Brain microvascular endothelial cell (primary cell): Measurements from ENCODE around the gene BIK.

ENCODE experiments used
- DNase-seq: peaks from one replicate; pipeline ENCODE4 v3.0.0-alpha.2; 2020
- H3K27ac ChIP-seq: fragments of 250-450 bp; sonication (Bioruptor Pico); 2 replicates; pipeline ENCODE4 v1.5.1; 2020; ENCODE audit warnings: mild to moderate bottlenecking, moderate library complexity
- H3K27me3 ChIP-seq: fragments of 250-450 bp; sonication (Bioruptor Pico); replicated peaks from 2 replicates; pipeline ENCODE4 v1.5.1; 2020; ENCODE audit warnings: mild to moderate bottlenecking
- H3K36me3 ChIP-seq: fragments of 250-450 bp; sonication (Bioruptor Pico); replicated peaks from 2 replicates; pipeline ENCODE4 v1.5.1; 2020; ENCODE audit warnings: mild to moderate bottlenecking
- H3K4me3 ChIP-seq: 2 replicates; pipeline ENCODE4 v1.5.1; 2011; ENCODE audit warnings: low read depth, mild to moderate bottlenecking, control low read depth, low read length, moderate library complexity
- in situ Hi-C: cut with HindIII; loops from 2 replicates; pipeline ENCODE4 v1.10.0; 2017; ENCODE audit warnings: low sequenced_read_pairs, low pct_ligation_motif_present
- TF ChIP-seq, protein P1 (sequence below): IDR thresholded peaks from 2 replicates; pipeline ENCODE4 v1.5.1; 2011; ENCODE audit warnings: low read depth, mild to moderate bottlenecking, moderate library complexity, low read length, control low read depth, inconsistent platforms; ENCODE audit errors: missing control alignments

BIK gene

DNA sequence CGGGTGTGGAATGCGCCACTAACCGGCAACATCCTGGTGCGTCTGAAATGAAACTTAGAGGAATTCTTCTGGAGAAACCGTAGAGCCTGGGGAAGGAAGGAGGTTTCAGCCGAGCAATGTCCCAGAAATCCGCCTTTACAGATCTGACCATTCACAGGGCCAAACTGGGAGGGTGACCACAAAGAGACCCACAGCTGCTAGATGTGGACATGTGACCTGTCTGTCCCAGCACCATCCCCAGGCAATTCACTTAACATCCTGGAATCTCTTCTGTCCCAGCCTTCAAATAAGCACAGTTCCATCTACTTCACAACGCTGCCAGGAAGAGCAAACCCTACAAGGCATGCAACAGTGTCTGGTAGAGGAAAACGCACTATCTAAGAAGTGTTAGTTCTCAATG is 22.9 kb downstream of the BIK start:
- Histone ChIP-seq H3K27me3 (no peaks in the 10 kb centered on the region), H3K27ac (no peak overlapping the region), H3K36me3 (peaks cover 23% of the 10 kb centered on the region), H3K4me3 (no peak overlapping the region)
- TF ChIP-seq, protein P1, sequence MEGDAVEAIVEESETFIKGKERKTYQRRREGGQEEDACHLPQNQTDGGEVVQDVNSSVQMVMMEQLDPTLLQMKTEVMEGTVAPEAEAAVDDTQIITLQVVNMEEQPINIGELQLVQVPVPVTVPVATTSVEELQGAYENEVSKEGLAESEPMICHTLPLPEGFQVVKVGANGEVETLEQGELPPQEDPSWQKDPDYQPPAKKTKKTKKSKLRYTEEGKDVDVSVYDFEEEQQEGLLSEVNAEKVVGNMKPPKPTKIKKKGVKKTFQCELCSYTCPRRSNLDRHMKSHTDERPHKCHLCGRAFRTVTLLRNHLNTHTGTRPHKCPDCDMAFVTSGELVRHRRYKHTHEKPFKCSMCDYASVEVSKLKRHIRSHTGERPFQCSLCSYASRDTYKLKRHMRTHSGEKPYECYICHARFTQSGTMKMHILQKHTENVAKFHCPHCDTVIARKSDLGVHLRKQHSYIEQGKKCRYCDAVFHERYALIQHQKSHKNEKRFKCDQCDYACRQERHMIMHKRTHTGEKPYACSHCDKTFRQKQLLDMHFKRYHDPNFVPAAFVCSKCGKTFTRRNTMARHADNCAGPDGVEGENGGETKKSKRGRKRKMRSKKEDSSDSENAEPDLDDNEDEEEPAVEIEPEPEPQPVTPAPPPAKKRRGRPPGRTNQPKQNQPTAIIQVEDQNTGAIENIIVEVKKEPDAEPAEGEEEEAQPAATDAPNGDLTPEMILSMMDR: no peak
- no peak for DNase-seq
- in situ Hi-C loops: no loop called here

DNA sequence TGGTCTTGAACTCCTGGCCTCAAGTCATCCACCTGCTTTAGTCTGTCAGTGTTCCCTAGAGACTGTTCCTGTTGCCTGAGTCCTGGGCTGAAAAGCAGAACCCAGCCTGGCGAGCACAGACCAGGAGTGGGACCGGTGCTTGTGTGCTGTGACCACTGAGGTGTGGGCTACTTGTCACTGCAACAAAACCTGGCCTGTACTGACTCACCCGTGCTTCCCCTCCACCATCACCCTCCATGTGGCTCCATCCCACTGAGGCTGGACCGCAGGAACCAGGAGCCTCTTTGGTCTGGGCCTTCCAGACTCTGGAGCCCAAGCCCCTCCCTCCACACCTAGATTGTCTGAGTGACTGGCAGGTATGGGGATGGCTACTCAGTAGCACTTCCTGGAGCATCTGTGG is 24.0 kb downstream of the BIK start:
- Histone ChIP-seq H3K4me3 (no peak overlapping the region), H3K36me3 (peaks cover 23% of the 10 kb centered on the region)
- TF ChIP-seq, protein P1: no peak

DNA sequence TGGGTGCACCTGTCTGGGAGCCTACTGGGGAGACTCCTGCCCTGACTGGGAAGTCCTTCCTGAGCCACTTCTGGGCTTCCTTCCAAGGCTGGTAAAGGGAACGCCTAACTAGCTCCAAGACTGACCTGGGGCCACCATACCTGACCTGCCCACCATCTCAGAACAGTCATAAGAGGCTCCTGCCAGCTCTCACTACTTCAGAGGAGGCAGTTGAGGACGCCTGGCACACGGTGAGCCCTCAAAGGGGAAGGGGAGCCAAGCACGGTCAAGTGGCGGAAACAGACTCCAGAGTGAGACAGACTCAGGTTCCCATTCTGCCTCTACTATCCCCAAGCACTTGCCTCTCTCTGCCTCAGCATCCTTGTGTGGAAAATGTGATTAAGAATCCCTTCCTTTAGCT is 25.0 kb downstream of the BIK start:
- no peak overlapping the region for H3K4me3 ChIP-seq
- H3K27me3 ChIP-seq: no peaks in the 10 kb centered on the region
- H3K36me3 ChIP-seq: peaks cover 28% of the 10 kb centered on the region
- in situ Hi-C loops: no loop called here
- no peak overlapping the region for H3K27ac ChIP-seq
- DNase-seq: no peak
- TF ChIP-seq, protein P1: no peak

More for the DNA sequence above, 24.0 kb downstream of the BIK start:
- Histone ChIP-seq H3K27me3 (no peaks in the 10 kb centered on the region), H3K27ac (no peak overlapping the region)
- in situ Hi-C loops: no loop called here
- DNase-seq: no peak

DNA sequence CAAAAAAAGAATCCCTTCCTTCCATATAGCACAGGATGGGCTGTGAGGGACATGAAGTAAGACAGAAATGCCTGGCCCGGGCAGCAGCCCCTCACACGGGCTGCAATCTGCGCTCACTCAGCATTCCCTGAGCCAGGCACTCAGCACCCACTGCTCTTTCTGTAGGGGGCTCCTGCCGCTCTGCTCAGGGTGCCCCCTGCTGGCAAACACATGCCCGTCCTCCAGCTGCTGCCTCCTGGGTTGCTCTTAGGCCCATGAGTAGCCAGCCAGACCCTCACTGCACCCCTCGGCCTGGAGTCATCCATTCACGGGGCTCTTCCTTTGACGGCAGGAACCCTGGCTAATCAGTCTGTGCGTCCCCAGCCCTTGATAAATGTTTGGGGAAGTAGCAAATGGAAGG is 25.7 kb downstream of the BIK start:
- DNase-seq: no peak
- peaks cover 30% of the 10 kb centered on the region for H3K36me3 ChIP-seq

DNA sequence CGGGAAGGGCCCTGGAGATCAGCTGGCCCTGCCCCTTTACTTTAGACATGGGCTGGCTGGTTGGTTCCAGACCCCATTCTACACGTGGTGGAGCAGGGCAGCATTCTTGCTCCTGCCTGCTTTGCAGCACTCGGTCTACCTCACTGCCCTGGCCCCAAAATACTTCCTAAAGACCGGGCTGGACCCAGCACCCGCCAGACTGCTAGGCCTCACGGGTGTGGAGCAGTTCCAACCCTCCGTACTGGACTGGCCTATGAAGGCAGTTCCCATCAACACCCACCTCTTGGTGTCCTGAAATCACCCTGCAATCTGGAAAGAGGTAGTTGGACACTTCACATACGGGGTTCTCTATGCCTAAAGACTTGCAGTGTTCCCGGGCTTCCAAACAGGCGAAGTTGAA is 26.3 kb downstream of the BIK start:
- DNase-seq: no peak
- Histone ChIP-seq H3K27me3 (no peaks in the 10 kb centered on the region), H3K4me3 (no peak overlapping the region), H3K27ac (no peak overlapping the region), H3K36me3 (peaks cover 28% of the 10 kb centered on the region)
- TF ChIP-seq, protein P1: no peak
- in situ Hi-C loops: no loop called here

More for the DNA sequence above, 25.7 kb downstream of the BIK start:
- Histone ChIP-seq H3K27me3 (no peaks in the 10 kb centered on the region), H3K27ac (no peak overlapping the region), H3K4me3 (no peak overlapping the region)
- in situ Hi-C loops: no loop called here
- TF ChIP-seq, protein P1: peak; percentile 86

DNA sequence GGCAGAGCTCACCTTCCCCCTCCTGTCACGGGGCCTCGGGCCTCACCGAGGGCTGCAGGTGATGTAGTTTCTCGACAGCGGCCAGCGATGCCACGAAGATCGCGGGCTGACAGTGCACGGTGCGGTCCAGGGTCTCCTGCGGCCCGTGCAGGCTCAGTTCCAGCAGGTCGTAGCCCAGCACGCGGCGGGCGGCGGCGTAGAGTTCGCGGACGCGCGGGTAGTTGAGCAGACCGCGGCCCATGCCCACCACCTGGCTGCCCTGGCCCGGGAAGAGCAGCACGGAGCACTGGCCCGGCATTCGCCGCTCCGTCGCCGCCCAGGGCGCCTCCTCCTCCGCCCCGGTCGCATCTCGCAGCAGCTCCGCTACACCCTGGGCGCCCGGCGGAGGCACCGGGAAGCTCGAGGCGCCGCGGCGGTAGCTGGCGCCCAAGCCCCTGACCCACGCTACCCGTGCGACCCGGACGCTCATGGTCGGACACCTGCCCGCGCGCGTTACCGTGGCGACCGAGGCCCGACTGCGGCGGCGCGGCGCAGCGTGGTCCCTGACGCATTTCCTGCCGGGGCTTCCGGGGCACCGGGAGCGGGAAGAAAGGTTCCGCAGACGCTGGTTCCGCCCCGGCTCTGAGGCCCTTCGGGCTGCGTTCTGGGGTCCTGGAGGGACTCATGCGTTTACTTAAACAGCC is 32.5 kb downstream of the BIK start, which contains the start of gene MCAT:
Gene MCAT (minus strand): TSS at position 519 of the 683 bp plus-strand sequence. CDS start 50 bp downstream, at position 469.
- Histone ChIP-seq H3K36me3 (peaks cover 7% of the 10 kb centered on the region), H3K27me3 (no peaks in the 10 kb centered on the region), H3K27ac (peak within 1 kb of the TSS; percentile 75), H3K4me3 (peak within 1 kb of the TSS; percentile 95)
- in situ Hi-C loops: no loop called here
- peak; percentile 55 for DNase-seq
- TF ChIP-seq, protein P1: no peak
